Endodermal cell (in vitro differentiated cells): ENCODE data around the gene NAALADL2. TPM values are rescaled to one million over a fixed set of nuclear protein-coding genes. Genes with fewer than 3 reads are reported as not detected.
A peak's percentile ranks its signal among the peaks of the same experiment; 100 is the strongest.

Experiments used
- DNase-seq: peaks from one replicate; pipeline ENCODE4 v3.0.0-alpha.2; 2017
- H3K27ac ChIP-seq: 2 replicates; pipeline ENCODE4 v1.5.1; 2013; ENCODE audit warnings: mild to moderate bottlenecking, low read depth, low read length, moderate library complexity
- H3K27me3 ChIP-seq: 2 replicates; pipeline ENCODE4 v1.6.1; 2013; ENCODE audit warnings: mild to moderate bottlenecking, low read length, moderate library complexity; ENCODE audit not compliant: insufficient read depth, control insufficient read depth, poor library complexity, severe bottlenecking
- H3K36me3 ChIP-seq: 2 replicates; pipeline ENCODE4 v1.7.0; 2013; ENCODE audit warnings: mild to moderate bottlenecking, low read length, moderate library complexity; ENCODE audit not compliant: control insufficient read depth, insufficient read depth
- H3K4me1 ChIP-seq: one replicate; pipeline ENCODE4 v1.7.0; 2013; ENCODE audit warnings: low read length; ENCODE audit not compliant: control insufficient read depth, insufficient read depth
- H3K4me3 ChIP-seq: 2 replicates; pipeline ENCODE4 v1.5.1; 2013; ENCODE audit warnings: mild to moderate bottlenecking, low read length, moderate library complexity
- H3K9ac ChIP-seq: 2 replicates; pipeline ENCODE4 v1.6.1; 2013; ENCODE audit warnings: mild to moderate bottlenecking, low read length, moderate library complexity; ENCODE audit not compliant: poor library complexity, severe bottlenecking; ENCODE audit errors: extremely low read depth
- H3K9me3 ChIP-seq: 2 replicates; pipeline ENCODE4 v1.6.1; 2013; ENCODE audit warnings: mild to moderate bottlenecking, low read length, moderate library complexity; ENCODE audit not compliant: control insufficient read depth
- H3K27ac Mint-ChIP-seq: 2 replicates; pipeline ENCODE4 v1.8.0; 2020; ENCODE audit warnings: mixed read lengths
- H3K27me3 Mint-ChIP-seq: 2 replicates; pipeline ENCODE4 v1.8.0; 2021; ENCODE audit warnings: mild to moderate bottlenecking, mixed read lengths; ENCODE audit not compliant: insufficient read depth
- H3K36me3 Mint-ChIP-seq: 2 replicates; pipeline ENCODE4 v1.8.0; 2020; ENCODE audit warnings: low read depth, mixed read lengths
- H3K4me1 Mint-ChIP-seq: 2 replicates; pipeline ENCODE4 v1.8.0; 2020; ENCODE audit warnings: mixed read lengths
- H3K4me3 Mint-ChIP-seq: 2 replicates; pipeline ENCODE4 v1.8.0; 2020; ENCODE audit warnings: mild to moderate bottlenecking, moderate library complexity, mixed read lengths
- H3K9me3 Mint-ChIP-seq: 2 replicates; pipeline ENCODE4 v1.8.0; 2020; ENCODE audit warnings: mild to moderate bottlenecking, mixed read lengths
- CTCF ChIP-seq: fragments of 200-600 bp; sonication (generic); conservative IDR thresholded peaks from 2 replicates; pipeline ENCODE4 v1.5.0; 2021; ENCODE audit warnings: antibody characterized with exemption, mild to moderate bottlenecking
- WGBS, 2 experiments: methylation state at CpG; one replicate each; pipeline versions ENCODE4 v1.1.5 to v1.1.7; 2013; ENCODE audit warnings: missing lambda C conversion rate in 2 of 2, mixed read lengths in 1 of 2; ENCODE audit not compliant: insufficient coverage in 1 of 2, insufficient read length in 1 of 2; 5-methylcytosine and 5-hydroxymethylcytosine counted together
- total RNA-seq, 2 donors: library from RNA; stranded (reverse); fragmentation: NEBNext Ultra II Directional in 1 of 2; extraction: Animal tissue kit (Norgen Biotek cat#: 25700) in 1 of 2; gene quantifications; 2 replicates in 1 of 2; 3 replicates in 1 of 2; pipeline ENCODE4 v1.2.1, GENCODE V29; 2021

NAALADL2 gene
- total RNA-seq, 2 donors from 2014 or later = 1.6 to 1.8 TPM

GRCh38 chr3:174822320-174822719, 36.8 kb upstream of the NAALADL2 start:
- no peaks in the 10 kb centered on the region for H3K27me3 ChIP-seq
- DNase-seq = no peak
- H3K27ac ChIP-seq = no peak overlapping the region
- H3K36me3 ChIP-seq = no peaks in the 10 kb centered on the region
- H3K36me3 Mint-ChIP-seq = no peaks in the 10 kb centered on the region
- H3K4me1 ChIP-seq = no peaks in the 10 kb centered on the region
- no peaks in the 10 kb centered on the region for H3K4me1 Mint-ChIP-seq
- no peaks in the 10 kb centered on the region for H3K9me3 Mint-ChIP-seq
- no peak overlapping the region for H3K9ac ChIP-seq
- H3K27ac Mint-ChIP-seq = no peak overlapping the region
- no peak for TF ChIP-seq CTCF
- no peak overlapping the region for H3K4me3 Mint-ChIP-seq
- 93 to 100% methylated on average over 2 of the region's 2 CpGs for WGBS, 2 experiments
- H3K27me3 Mint-ChIP-seq = no peaks in the 10 kb centered on the region
- no peak overlapping the region for H3K4me3 ChIP-seq
- H3K9me3 ChIP-seq = no peaks in the 10 kb centered on the region

- no peak overlapping the region for H3K4me3 ChIP-seq
- H3K27me3 ChIP-seq = no peaks in the 10 kb centered on the region
- H3K36me3 Mint-ChIP-seq = no peaks in the 10 kb centered on the region
- H3K27ac ChIP-seq = no peak overlapping the region
- no peak overlapping the region for H3K9ac ChIP-seq
- H3K27ac Mint-ChIP-seq = no peak overlapping the region
- no peak overlapping the region for H3K4me3 Mint-ChIP-seq
- H3K36me3 ChIP-seq = no peaks in the 10 kb centered on the region
- H3K4me1 Mint-ChIP-seq = no peaks in the 10 kb centered on the region
- TF ChIP-seq CTCF = no peak
- H3K9me3 Mint-ChIP-seq = no peaks in the 10 kb centered on the region
- H3K9me3 ChIP-seq = no peaks in the 10 kb centered on the region
- no peaks in the 10 kb centered on the region for H3K27me3 Mint-ChIP-seq
- DNase-seq = no peak
- no peaks in the 10 kb centered on the region for H3K4me1 ChIP-seq
Observed at GRCh38 chr3:174826069-174826468, 33.1 kb upstream of the NAALADL2 start.

- Histone ChIP-seq H3K36me3 (no peaks in the 10 kb centered on the region), H3K4me3 (no peak overlapping the region), H3K9ac (no peak overlapping the region), H3K4me1 (no peaks in the 10 kb centered on the region), H3K27ac (no peak overlapping the region), H3K9me3 (no peaks in the 10 kb centered on the region), H3K27me3 (no peaks in the 10 kb centered on the region)
- Mint-ChIP-seq H3K4me3 (no peak overlapping the region), H3K36me3 (no peaks in the 10 kb centered on the region), H3K4me1 (peaks cover 7% of the 10 kb centered on the region), H3K27me3 (no peaks in the 10 kb centered on the region), H3K27ac (no peak overlapping the region), H3K9me3 (no peaks in the 10 kb centered on the region)
- 61% methylated on average over 1 of the region's 1 CpG; no CpG with 5 or more reads in 1 of the 2 experiments for whole genome bisulfite sequencing, 2 experiments
- DNase-seq = no peak
- peak; percentile 18 for TF ChIP-seq CTCF
Observed at GRCh38 chr3:174844746-174845145, 14.4 kb upstream of the NAALADL2 start.
